OCI-LY3 (cell line): ENCODE measurements around the gene LHPP.

Experiments used
- EZH2phosphoT487 ChIP-seq: fragments of 200-600 bp; shearing (Covaris generic); IDR thresholded peaks from 2 replicates; pipeline ENCODE4 v1.6.1; 2018; ENCODE audit warnings: antibody characterized with exemption, mixed run types, low read depth
- TF ChIP-seq, protein P1 (sequence below): fragments of 200-600, 300-600 bp; sonication (generic); IDR thresholded peaks from 2 replicates; pipeline ENCODE4 v1.5.1; 2014; ENCODE audit warnings: antibody characterized with exemption, low read length, low read depth

- TF ChIP-seq, protein P1, sequence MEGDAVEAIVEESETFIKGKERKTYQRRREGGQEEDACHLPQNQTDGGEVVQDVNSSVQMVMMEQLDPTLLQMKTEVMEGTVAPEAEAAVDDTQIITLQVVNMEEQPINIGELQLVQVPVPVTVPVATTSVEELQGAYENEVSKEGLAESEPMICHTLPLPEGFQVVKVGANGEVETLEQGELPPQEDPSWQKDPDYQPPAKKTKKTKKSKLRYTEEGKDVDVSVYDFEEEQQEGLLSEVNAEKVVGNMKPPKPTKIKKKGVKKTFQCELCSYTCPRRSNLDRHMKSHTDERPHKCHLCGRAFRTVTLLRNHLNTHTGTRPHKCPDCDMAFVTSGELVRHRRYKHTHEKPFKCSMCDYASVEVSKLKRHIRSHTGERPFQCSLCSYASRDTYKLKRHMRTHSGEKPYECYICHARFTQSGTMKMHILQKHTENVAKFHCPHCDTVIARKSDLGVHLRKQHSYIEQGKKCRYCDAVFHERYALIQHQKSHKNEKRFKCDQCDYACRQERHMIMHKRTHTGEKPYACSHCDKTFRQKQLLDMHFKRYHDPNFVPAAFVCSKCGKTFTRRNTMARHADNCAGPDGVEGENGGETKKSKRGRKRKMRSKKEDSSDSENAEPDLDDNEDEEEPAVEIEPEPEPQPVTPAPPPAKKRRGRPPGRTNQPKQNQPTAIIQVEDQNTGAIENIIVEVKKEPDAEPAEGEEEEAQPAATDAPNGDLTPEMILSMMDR, result no peak
- TF ChIP-seq EZH2phosphoT487, result no peak
These were observed 71.6 kb downstream of the LHPP start for GRCh38 chr10:124533266-124533665.
